H9 (cell line): ENCODE data around the gene PDF. TPM values are rescaled to one million over a fixed set of nuclear protein-coding genes. Genes with fewer than 3 reads are reported as not detected.

Experiments
- DNase-seq: peaks from one replicate; pipeline ENCODE4 v3.0.0-alpha.2; 2017
- H2AFZ ChIP-seq: one replicate; pipeline ENCODE4 v1.6.1; 2013; ENCODE audit warnings: mild to moderate bottlenecking, low read length, control low read depth, moderate library complexity
- H2AK5ac ChIP-seq: 2 replicates; pipeline ENCODE4 v1.6.1; 2013; ENCODE audit warnings: low read length, control low read depth, mixed read lengths; ENCODE audit not compliant: insufficient read length
- H2BK120ac ChIP-seq: one replicate; pipeline ENCODE4 v1.6.1; 2013; ENCODE audit warnings: low read depth, mild to moderate bottlenecking, low read length, control low read depth, inconsistent platforms; ENCODE audit not compliant: poor library complexity, severe bottlenecking
- H2BK12ac ChIP-seq: 2 replicates; pipeline ENCODE4 v1.6.1; 2013; ENCODE audit warnings: low read length, control low read depth, mixed read lengths, low read depth; ENCODE audit not compliant: insufficient read length
- H2BK15ac ChIP-seq: 2 replicates; pipeline ENCODE4 v1.6.1; 2013; ENCODE audit warnings: low read depth, low read length, control low read depth
- H2BK20ac ChIP-seq: one replicate; pipeline ENCODE4 v1.6.1; 2013; ENCODE audit warnings: low read depth, mild to moderate bottlenecking, low read length, control low read depth, inconsistent platforms; ENCODE audit not compliant: poor library complexity, severe bottlenecking
- H2BK5ac ChIP-seq: 2 replicates; pipeline ENCODE4 v1.6.1; 2013; ENCODE audit warnings: low read length, control low read depth, mixed read lengths; ENCODE audit not compliant: insufficient read length
- H3K14ac ChIP-seq: 2 replicates; pipeline ENCODE4 v1.6.1; 2013; ENCODE audit warnings: low read length, control low read depth; ENCODE audit not compliant: insufficient read depth
- H3K18ac ChIP-seq: 2 replicates; pipeline ENCODE4 v1.6.1; 2013; ENCODE audit warnings: low read depth, mild to moderate bottlenecking, mixed read lengths, low read length, control low read depth; ENCODE audit not compliant: insufficient read length
- H3K23ac ChIP-seq: 2 replicates; pipeline ENCODE4 v1.6.1; 2013; ENCODE audit warnings: low read length, control low read depth, mixed read lengths, low read depth; ENCODE audit not compliant: insufficient read length
- H3K23me2 ChIP-seq: 2 replicates; pipeline ENCODE4 v1.6.1; 2013; ENCODE audit warnings: low read depth, mild to moderate bottlenecking, mixed read lengths, low read length, control low read depth; ENCODE audit not compliant: insufficient read length, poor library complexity, severe bottlenecking
- H3K27ac ChIP-seq: 2 replicates; pipeline ENCODE4 v1.5.1; 2013; ENCODE audit warnings: low read length, control low read depth, mixed read lengths, low read depth; ENCODE audit not compliant: insufficient read length
- H3K27me3 ChIP-seq: 2 replicates; pipeline ENCODE4 v1.6.1; 2013; ENCODE audit warnings: low read length, control low read depth, inconsistent platforms; ENCODE audit not compliant: insufficient read depth
- H3K4ac ChIP-seq: 2 replicates; pipeline ENCODE4 v1.6.1; 2013; ENCODE audit warnings: low read depth, mild to moderate bottlenecking, control low read depth, inconsistent platforms, low read length, moderate library complexity
- H3K4me1 ChIP-seq: 2 replicates; pipeline ENCODE4 v1.6.1; 2013; ENCODE audit warnings: low read length, control low read depth, inconsistent platforms; ENCODE audit not compliant: insufficient read depth
- H3K4me2 ChIP-seq: 2 replicates; pipeline ENCODE4 v1.6.1; 2013; ENCODE audit warnings: low read length, control low read depth, mixed read lengths; ENCODE audit not compliant: insufficient read length, insufficient read depth
- H3K56ac ChIP-seq: 2 replicates; pipeline ENCODE4 v1.6.1; 2013; ENCODE audit warnings: low read depth, mild to moderate bottlenecking, mixed read lengths, low read length, control low read depth; ENCODE audit not compliant: insufficient read length
- H3K79me1 ChIP-seq: 2 replicates; pipeline ENCODE4 v1.6.1; 2013; ENCODE audit warnings: low read depth, mild to moderate bottlenecking, moderate library complexity, low read length, control low read depth, inconsistent platforms; ENCODE audit not compliant: insufficient read depth, poor library complexity, severe bottlenecking
- H3K79me2 ChIP-seq: 2 replicates; pipeline ENCODE4 v1.6.1; 2013; ENCODE audit warnings: low read length, control low read depth, inconsistent platforms; ENCODE audit not compliant: insufficient read depth
- H3K9ac ChIP-seq: 2 replicates; pipeline ENCODE4 v1.6.1; 2013; ENCODE audit warnings: low read length, control low read depth, mixed read lengths; ENCODE audit not compliant: insufficient read length; ENCODE audit errors: extremely low read depth
- H3K9me3 ChIP-seq: one replicate; pipeline ENCODE4 v1.6.1; 2013; ENCODE audit warnings: low read depth, low read length, inconsistent platforms; ENCODE audit not compliant: control insufficient read depth
- H3T11ph ChIP-seq: one replicate; pipeline ENCODE4 v1.6.1; 2013; ENCODE audit warnings: mild to moderate bottlenecking, low read length, control low read depth, inconsistent platforms
- H4K20me1 ChIP-seq: one replicate; pipeline ENCODE4 v1.6.1; 2013; ENCODE audit not compliant: control insufficient read depth, insufficient read length, insufficient read depth
- H4K5ac ChIP-seq: 2 replicates; pipeline ENCODE4 v1.6.1; 2013; ENCODE audit warnings: low read depth, mild to moderate bottlenecking, mixed read lengths, low read length, control low read depth; ENCODE audit not compliant: insufficient read length
- H4K8ac ChIP-seq: replicated peaks from 2 replicates; pipeline ENCODE4 v1.6.1; 2013; ENCODE audit warnings: low read length, control low read depth, mixed read lengths, low read depth; ENCODE audit not compliant: insufficient read length
- H4K91ac ChIP-seq: 2 replicates; pipeline ENCODE4 v1.6.1; 2013; ENCODE audit warnings: low read depth, mild to moderate bottlenecking, moderate library complexity, mixed read lengths, low read length, control low read depth; ENCODE audit not compliant: insufficient read length
- H3K27ac Mint-ChIP-seq, 3 experiments: 2 replicates in 2 of 3; 3 replicates in 1 of 3; pipeline ENCODE4 v1.8.0; 2020 to 2021; ENCODE audit warnings: mixed read lengths in 3 of 3, mild to moderate bottlenecking in 1 of 3, moderate library complexity in 1 of 3
- H3K27me3 Mint-ChIP-seq: 2 replicates; pipeline ENCODE4 v1.8.0; 2021; ENCODE audit warnings: low read depth, mild to moderate bottlenecking, moderate library complexity, mixed read lengths
- H3K36me3 Mint-ChIP-seq, 3 experiments: 2 replicates in 2 of 3; 3 replicates in 1 of 3; pipeline ENCODE4 v1.8.0; 2020 to 2021; ENCODE audit warnings: low read depth in 3 of 3, mixed read lengths in 3 of 3; ENCODE audit not compliant: insufficient read depth in 1 of 3
- H3K4me1 Mint-ChIP-seq, 2 experiments: 2 replicates each; pipeline ENCODE4 v1.8.0; 2020; ENCODE audit warnings: mixed read lengths in 2 of 2
- H3K4me3 Mint-ChIP-seq, 2 experiments: 2 replicates in 1 of 2; 3 replicates in 1 of 2; pipeline ENCODE4 v1.8.0; 2020 to 2021; ENCODE audit warnings: mild to moderate bottlenecking in 2 of 2, mixed read lengths in 2 of 2, moderate library complexity in 1 of 2
- H3K9me3 Mint-ChIP-seq, 2 experiments: 2 replicates in 1 of 2; 3 replicates in 1 of 2; pipeline ENCODE4 v1.8.0; 2020; ENCODE audit warnings: mild to moderate bottlenecking in 2 of 2, mixed read lengths in 2 of 2, moderate library complexity in 1 of 2
- WGBS: extraction: QIAGEN DNeasy Blood & Tissue Kit; methylation state at CpG from one replicate; pipeline ENCODE4 v1.1.7; 2013; ENCODE audit warnings: missing lambda C conversion rate, low lambda C conversion rate, mixed read lengths; ENCODE audit not compliant: insufficient read length; ENCODE audit errors: extremely low coverage; 5-methylcytosine and 5-hydroxymethylcytosine counted together
- total RNA-seq: library from RNA; stranded (reverse); gene quantifications from 2 replicates; pipeline ENCODE4 v1.2.1, GENCODE V29; 2021
- TF ChIP-seq, protein P1 (sequence below): fragments of 200-600 bp; sonication (generic); conservative IDR thresholded peaks from 3 replicates; pipeline ENCODE4 v1.8.0; 2021; ENCODE audit warnings: antibody characterized with exemption, mild to moderate bottlenecking

Gene PDF
- total RNA-seq, 1 experiment from 2014 or later, result 36.4 TPM

DNA sequence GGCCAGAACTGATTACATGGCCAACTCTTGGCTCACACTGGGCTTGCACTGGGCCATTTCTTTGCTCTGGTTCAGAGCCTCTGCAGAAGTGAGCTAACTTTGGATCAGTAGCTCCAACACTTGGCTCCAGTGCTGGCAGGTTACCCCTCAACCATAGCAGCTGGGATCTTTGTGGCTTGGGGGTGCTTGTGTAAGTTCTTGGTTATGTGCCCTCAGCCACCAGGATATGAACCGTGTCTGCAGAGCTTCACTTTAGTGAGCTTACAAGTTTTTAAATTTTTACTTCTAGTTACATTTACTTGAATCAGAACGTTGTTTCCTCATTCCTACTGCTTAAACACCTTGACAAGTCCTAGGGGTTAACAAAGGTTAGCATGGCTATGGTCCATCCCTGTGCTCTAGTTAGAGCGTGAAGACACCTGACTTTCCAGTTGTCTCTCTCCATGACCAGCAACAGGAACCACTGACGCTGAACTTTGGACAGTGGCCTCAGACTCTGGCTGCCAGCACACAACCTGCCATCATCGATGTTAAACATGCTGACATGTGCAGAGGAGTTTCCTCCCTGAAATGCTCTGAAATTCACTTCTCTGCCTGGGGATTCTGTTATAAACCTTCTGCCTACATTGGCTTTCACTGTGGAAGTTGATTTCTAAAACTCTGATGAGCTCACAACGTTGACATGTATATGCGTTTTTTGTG is 4.1 kb downstream of the PDF start:
- Histone ChIP-seq H4K91ac (no peak overlapping the region), H3K9me3 (no peaks in the 10 kb centered on the region), H3K4ac (no peak overlapping the region), H2BK120ac (no peak overlapping the region), H3K4me2 (no peak overlapping the region), H3K23ac (no peak overlapping the region), H2BK20ac (no peak overlapping the region), H4K8ac (no peak overlapping the region), H3K56ac (no peak overlapping the region), H2AFZ (no peak overlapping the region), H3K27ac (no peak overlapping the region), H2BK5ac (no peak overlapping the region), H3K79me1 (peaks cover 5% of the 10 kb centered on the region), H3K27me3 (no peaks in the 10 kb centered on the region), H3T11ph (no peak overlapping the region), H3K79me2 (peaks cover 16% of the 10 kb centered on the region; the same call in 1 of the 2 replicates), H2BK12ac (no peak overlapping the region), H4K20me1 (peaks cover 2% of the 10 kb centered on the region), H2BK15ac (no peak overlapping the region), H4K5ac (no peak overlapping the region), H2AK5ac (no peak overlapping the region), H3K18ac (no peak overlapping the region), H3K4me1 (no peaks in the 10 kb centered on the region), H3K23me2 (peaks cover 6% of the 10 kb centered on the region), H3K14ac (no peak overlapping the region), H3K9ac (no peak overlapping the region)
- H3K27me3 Mint-ChIP-seq, result no peaks in the 10 kb centered on the region; the same call in 1 of the 2 replicates
- WGBS, result no CpG with 5 or more reads among the region's 7 CpGs
- H3K4me3 Mint-ChIP-seq, result peak overlapping the region in 1 of 2 experiments; percentile 23; a peak in 1 of 5 replicates
- H3K36me3 Mint-ChIP-seq, result peaks cover 41 to 85% (median 71%) of the 10 kb centered on the region in 3 experiments
- peak overlapping the region in 2 of 3 experiments; percentile 58 to 59; a peak in 3 of 7 replicates for H3K27ac Mint-ChIP-seq
- no peak for DNase-seq
- peaks cover 21 to 23% of the 10 kb centered on the region in 2 experiments for H3K4me1 Mint-ChIP-seq
- TF ChIP-seq, protein P1, sequence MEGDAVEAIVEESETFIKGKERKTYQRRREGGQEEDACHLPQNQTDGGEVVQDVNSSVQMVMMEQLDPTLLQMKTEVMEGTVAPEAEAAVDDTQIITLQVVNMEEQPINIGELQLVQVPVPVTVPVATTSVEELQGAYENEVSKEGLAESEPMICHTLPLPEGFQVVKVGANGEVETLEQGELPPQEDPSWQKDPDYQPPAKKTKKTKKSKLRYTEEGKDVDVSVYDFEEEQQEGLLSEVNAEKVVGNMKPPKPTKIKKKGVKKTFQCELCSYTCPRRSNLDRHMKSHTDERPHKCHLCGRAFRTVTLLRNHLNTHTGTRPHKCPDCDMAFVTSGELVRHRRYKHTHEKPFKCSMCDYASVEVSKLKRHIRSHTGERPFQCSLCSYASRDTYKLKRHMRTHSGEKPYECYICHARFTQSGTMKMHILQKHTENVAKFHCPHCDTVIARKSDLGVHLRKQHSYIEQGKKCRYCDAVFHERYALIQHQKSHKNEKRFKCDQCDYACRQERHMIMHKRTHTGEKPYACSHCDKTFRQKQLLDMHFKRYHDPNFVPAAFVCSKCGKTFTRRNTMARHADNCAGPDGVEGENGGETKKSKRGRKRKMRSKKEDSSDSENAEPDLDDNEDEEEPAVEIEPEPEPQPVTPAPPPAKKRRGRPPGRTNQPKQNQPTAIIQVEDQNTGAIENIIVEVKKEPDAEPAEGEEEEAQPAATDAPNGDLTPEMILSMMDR, result no peak
- H3K9me3 Mint-ChIP-seq, result no peaks in the 10 kb centered on the region
